Measurements from ENCODE around the gene SLC17A9.

DNA sequence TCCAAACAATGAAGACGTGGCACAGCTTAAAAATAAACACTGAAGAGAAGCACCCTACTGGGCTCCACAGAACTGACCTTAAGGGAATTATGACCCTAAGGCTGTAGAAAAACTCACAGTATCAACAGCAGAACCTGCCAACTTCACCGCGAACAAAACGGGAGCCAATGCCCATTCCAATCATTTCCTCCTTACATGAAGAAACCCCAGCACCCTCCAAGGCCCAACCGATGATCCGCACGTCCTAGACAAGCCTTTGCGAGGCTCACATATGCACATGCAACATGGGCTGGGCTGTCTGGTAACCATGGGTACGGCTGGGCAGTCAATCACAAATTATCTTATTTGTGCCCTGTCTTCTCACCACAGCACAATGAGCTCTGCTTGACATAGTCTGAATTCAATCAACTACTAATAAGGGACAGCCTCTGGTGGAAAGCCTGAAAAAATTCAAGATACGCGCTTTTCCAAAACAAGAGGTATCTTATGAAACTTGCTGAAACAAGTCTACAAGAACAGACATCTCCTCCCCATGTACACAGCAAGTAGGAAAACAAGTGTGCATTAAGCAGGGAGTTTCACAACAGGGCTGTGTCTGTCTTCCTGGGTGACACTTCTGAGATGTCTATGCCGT, 27.9 kb upstream of the SLC17A9 start:
- TF ChIP-seq, protein P1, sequence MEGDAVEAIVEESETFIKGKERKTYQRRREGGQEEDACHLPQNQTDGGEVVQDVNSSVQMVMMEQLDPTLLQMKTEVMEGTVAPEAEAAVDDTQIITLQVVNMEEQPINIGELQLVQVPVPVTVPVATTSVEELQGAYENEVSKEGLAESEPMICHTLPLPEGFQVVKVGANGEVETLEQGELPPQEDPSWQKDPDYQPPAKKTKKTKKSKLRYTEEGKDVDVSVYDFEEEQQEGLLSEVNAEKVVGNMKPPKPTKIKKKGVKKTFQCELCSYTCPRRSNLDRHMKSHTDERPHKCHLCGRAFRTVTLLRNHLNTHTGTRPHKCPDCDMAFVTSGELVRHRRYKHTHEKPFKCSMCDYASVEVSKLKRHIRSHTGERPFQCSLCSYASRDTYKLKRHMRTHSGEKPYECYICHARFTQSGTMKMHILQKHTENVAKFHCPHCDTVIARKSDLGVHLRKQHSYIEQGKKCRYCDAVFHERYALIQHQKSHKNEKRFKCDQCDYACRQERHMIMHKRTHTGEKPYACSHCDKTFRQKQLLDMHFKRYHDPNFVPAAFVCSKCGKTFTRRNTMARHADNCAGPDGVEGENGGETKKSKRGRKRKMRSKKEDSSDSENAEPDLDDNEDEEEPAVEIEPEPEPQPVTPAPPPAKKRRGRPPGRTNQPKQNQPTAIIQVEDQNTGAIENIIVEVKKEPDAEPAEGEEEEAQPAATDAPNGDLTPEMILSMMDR (conservative IDR thresholded peaks at IDR 0.05; ENCODE audit: low read depth, low read length), result no peak
- no peak for TF ChIP-seq EZH2 (IDR thresholded peaks at IDR 0.05; ENCODE audit: borderline replicate concordance, low read depth, low read length, poor library complexity, severe bottlenecking)

All from A673 (cell line).